HG02973 (cell line): ENCODE measurements around the gene CD44.

Experiments
- ATAC-seq: cut with Tn5 transposase; IDR thresholded peaks from one replicate; pipeline ENCODE4 v1.9.1; 2021; ENCODE audit warnings: moderate library complexity; ENCODE audit not compliant: unreplicated experiment

Gene CD44

GRCh38 chr11:35173616-35174566, 34.9 kb downstream of the CD44 start:
- no peak for ATAC-seq

- ATAC-seq = no peak
Observed at GRCh38 chr11:35174666-35175065, 35.7 kb downstream of the CD44 start.

GRCh38 chr11:35177370-35177769, 38.4 kb downstream of the CD44 start:
- no peak for ATAC-seq

GRCh38 chr11:35178067-35178805, 39.3 kb downstream of the CD44 start:
- ATAC-seq = no peak

- ATAC-seq = no peak
Observed at GRCh38 chr11:35178873-35179272, 39.9 kb downstream of the CD44 start.

GRCh38 chr11:35179466-35180135, 40.6 kb downstream of the CD44 start:
- ATAC-seq = no peak

GRCh38 chr11:35180317-35181233, 41.6 kb downstream of the CD44 start:
- ATAC-seq = no peak

GRCh38 chr11:35182317-35182939, 43.5 kb downstream of the CD44 start:
- ATAC-seq = peak; percentile 66

- no peak for ATAC-seq
Observed at GRCh38 chr11:35183326-35183925, 44.5 kb downstream of the CD44 start.

GRCh38 chr11:35185696-35186095, 46.7 kb downstream of the CD44 start:
- ATAC-seq = no peak

GRCh38 chr11:35187996-35188395, 49.0 kb downstream of the CD44 start:
- ATAC-seq = no peak

- ATAC-seq = no peak
Observed at GRCh38 chr11:35190804-35191348, 51.9 kb downstream of the CD44 start.

- ATAC-seq = no peak
Observed at GRCh38 chr11:35192347-35192746, 53.4 kb downstream of the CD44 start.

- no peak for ATAC-seq
Observed at GRCh38 chr11:35193767-35194166, 54.8 kb downstream of the CD44 start.

GRCh38 chr11:35197292-35197691, 58.3 kb downstream of the CD44 start:
- ATAC-seq = no peak

GRCh38 chr11:35200811-35201341, 61.9 kb downstream of the CD44 start:
- no peak for ATAC-seq

- ATAC-seq = no peak
Observed at GRCh38 chr11:35204614-35205013, 65.6 kb downstream of the CD44 start.

GRCh38 chr11:35206616-35207015, 67.6 kb downstream of the CD44 start:
- ATAC-seq = no peak
